GM12891 (cell line): Measurements from ENCODE around the gene RAB7B.

Experiments used
- POLR2A ChIP-seq: IDR thresholded peaks from 2 replicates; pipeline ENCODE4 v1.6.1; 2011; ENCODE audit warnings: low read depth, low read length, control low read depth
- POLR2AphosphoS5 ChIP-seq: IDR thresholded peaks from 2 replicates; pipeline ENCODE4 v1.6.1; 2011; ENCODE audit warnings: low read depth, low read length, control low read depth
- SPI1 ChIP-seq: IDR thresholded peaks from 2 replicates; pipeline ENCODE4 v1.6.1; 2011; ENCODE audit warnings: low read depth, low read length, control low read depth

- TF ChIP-seq POLR2AphosphoS5 (no peak), SPI1 (no peak), POLR2A (no peak)
Observed at GRCh38 chr1:206002871-206003801, at the start of gene RAB7B.
